Sigmoid colon (tissue), 7 donors: ENCODE measurements around the gene TSPAN9. TPM values are rescaled to one million over a fixed set of nuclear protein-coding genes. Genes with fewer than 3 reads are reported as not detected.

Source experiments
- DNase-seq: peaks from one replicate; pipeline ENCODE4 v3.0.0-alpha.2; 2019
- H3K27ac ChIP-seq, 4 donors: fragments of 200-600 bp; sonication (generic); one replicate each; pipeline ENCODE4 v1.5.1; 2016 to 2019; ENCODE audit warnings: mild to moderate bottlenecking in 1 of 4
- H3K27me3 ChIP-seq, 3 donors: fragments of 200-600 bp; sonication (generic); one replicate each; pipeline ENCODE4 v1.5.1; 2019; ENCODE audit warnings: mild to moderate bottlenecking in 1 of 3
- H3K36me3 ChIP-seq, 4 donors: fragments of 200-600 bp; sonication (generic); one replicate each; pipeline ENCODE4 v1.5.1; 2016 to 2019
- H3K4me1 ChIP-seq, 4 donors: fragments of 200-600 bp; sonication (generic); one replicate each; pipeline ENCODE4 v1.5.1; 2017 to 2019
- H3K4me3 ChIP-seq, 4 donors: fragments of 200-600 bp; sonication (generic); one replicate each; pipeline ENCODE4 v1.5.1; 2017 to 2019; ENCODE audit warnings: mild to moderate bottlenecking in 2 of 4, moderate library complexity in 1 of 4
- H3K9me3 ChIP-seq, 4 donors: fragments of 200-600 bp in 3 of 4; sonication (generic) in 3 of 4; one replicate each; pipeline versions ENCODE4 v1.5.1 to v1.6.1; 2013 to 2019
- EP300 ChIP-seq, 4 donors: sonication (generic); formaldehyde crosslinking; IDR thresholded peaks; one replicate each; pipeline ENCODE4 v1.6.1; 2017; ENCODE audit warnings: antibody characterized with exemption in 4 of 4
- POLR2A ChIP-seq, 2 donors: fragments of 450-650 bp; IDR thresholded peaks; one replicate each; pipeline ENCODE4 v1.6.1; 2016; ENCODE audit warnings: antibody characterized with exemption in 2 of 2, mild to moderate bottlenecking in 2 of 2, moderate library complexity in 2 of 2
- POLR2AphosphoS5 ChIP-seq, 4 donors: sonication (generic); formaldehyde crosslinking; IDR thresholded peaks; one replicate each; pipeline ENCODE4 v1.6.1; 2017; ENCODE audit warnings: antibody characterized with exemption in 4 of 4
- WGBS, 2 donors: extraction: QIAGEN DNeasy Blood & Tissue Kit; methylation state at CpG; one replicate each; pipeline ENCODE4 v1.1.7; 2013; 5-methylcytosine and 5-hydroxymethylcytosine counted together
- intact Hi-C: fragments of 100-400 bp; cut with DNase I; formaldehyde crosslinking; loops from one replicate; pipeline ENCODE4 v1.15.1; 2023
- polyA plus RNA-seq, 3 donors: library from polyadenylated mRNA; stranded (reverse); fragments of 200-250 nt; gene quantifications; one replicate each; pipeline ENCODE4 v1.2.3, GENCODE V29; 2013
- total RNA-seq, 4 donors: library from RNA; depleted of rRNA; stranded (reverse); fragments of >200 nt; gene quantifications; one replicate each; pipeline ENCODE4 v1.1.0, GENCODE V29; 2016
- TF ChIP-seq, protein P1 (sequence below), 4 experiments: fragments of 450-650 bp in 3 of 4; fragments of 200-600 bp in 1 of 4; IDR thresholded peaks; one replicate each; pipeline ENCODE4 v1.5.1; 2016 to 2019; ENCODE audit warnings: antibody characterized with exemption in 4 of 4, mild to moderate bottlenecking in 3 of 4, moderate library complexity in 2 of 4
- donor health status: healthy with polysubstance abuse.
- donor health status: Bipolar disorder and iron deficiency.
- donor health status: healthy.

TSPAN9 gene
- total and polyA plus RNA-seq, 7 donors, result 0.92 to 28.0 (median 18.2) TPM

DNA sequence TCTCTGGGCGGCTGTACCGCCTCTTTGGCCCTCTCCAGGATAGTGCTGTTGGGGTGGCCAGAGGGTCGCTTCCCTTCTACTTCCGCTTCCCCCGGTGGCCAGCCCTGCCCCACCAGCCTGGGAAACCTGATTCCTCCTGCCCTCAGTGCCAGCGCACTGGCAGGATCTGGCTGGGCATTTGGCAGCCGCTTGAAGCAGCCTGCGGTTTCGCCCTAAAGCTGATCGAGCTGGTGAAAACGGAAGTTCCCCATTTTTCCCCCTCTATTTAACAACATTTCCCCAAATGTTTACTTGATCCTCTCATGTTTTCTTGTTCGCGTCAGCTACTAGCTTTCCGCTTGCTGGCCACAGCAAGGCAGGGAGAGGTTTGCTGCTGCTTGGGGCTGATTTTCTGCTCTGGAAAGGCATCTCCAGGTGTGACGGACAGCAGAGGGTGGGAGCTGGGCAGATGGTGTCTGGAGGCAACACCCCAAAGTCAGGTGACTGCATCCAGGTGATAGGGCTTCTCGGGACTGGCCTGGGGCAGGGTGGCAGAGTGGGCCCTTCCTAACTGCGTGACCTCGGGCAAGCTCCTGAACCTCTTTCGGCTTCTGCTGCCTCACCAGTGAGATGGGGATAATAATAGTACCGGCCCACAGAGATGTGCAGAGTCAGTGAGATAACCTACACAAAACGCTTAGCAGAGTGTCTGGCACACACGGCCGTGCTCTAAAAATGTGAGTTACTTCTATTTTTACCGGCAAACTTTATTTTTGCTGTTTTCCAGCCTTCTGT is 53.1 kb downstream of the TSPAN9 start:
- Histone ChIP-seq H3K4me3 (no peak overlapping the region), H3K36me3 (no peaks in the 10 kb centered on the region), H3K4me1 (peaks cover 0 to 20% (median 18%) of the 10 kb centered on the region in 4 donors), H3K9me3 (no peaks in the 10 kb centered on the region), H3K27ac (no peak overlapping the region), H3K27me3 (no peaks in the 10 kb centered on the region)
- DNase-seq, result no peak
- intact Hi-C loops, result no loop called here
- TF ChIP-seq EP300 (IDR thresholded peaks at IDR 0.05) (no peak), POLR2AphosphoS5 (IDR thresholded peaks at IDR 0.05) (no peak), POLR2A (IDR thresholded peaks at IDR 0.05) (no peak)
- TF ChIP-seq, protein P1, sequence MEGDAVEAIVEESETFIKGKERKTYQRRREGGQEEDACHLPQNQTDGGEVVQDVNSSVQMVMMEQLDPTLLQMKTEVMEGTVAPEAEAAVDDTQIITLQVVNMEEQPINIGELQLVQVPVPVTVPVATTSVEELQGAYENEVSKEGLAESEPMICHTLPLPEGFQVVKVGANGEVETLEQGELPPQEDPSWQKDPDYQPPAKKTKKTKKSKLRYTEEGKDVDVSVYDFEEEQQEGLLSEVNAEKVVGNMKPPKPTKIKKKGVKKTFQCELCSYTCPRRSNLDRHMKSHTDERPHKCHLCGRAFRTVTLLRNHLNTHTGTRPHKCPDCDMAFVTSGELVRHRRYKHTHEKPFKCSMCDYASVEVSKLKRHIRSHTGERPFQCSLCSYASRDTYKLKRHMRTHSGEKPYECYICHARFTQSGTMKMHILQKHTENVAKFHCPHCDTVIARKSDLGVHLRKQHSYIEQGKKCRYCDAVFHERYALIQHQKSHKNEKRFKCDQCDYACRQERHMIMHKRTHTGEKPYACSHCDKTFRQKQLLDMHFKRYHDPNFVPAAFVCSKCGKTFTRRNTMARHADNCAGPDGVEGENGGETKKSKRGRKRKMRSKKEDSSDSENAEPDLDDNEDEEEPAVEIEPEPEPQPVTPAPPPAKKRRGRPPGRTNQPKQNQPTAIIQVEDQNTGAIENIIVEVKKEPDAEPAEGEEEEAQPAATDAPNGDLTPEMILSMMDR (IDR thresholded peaks at IDR 0.05), result no peak
- WGBS, 2 donors, result 60 to 72% methylated on average over 24 of the region's 24 CpGs

DNA sequence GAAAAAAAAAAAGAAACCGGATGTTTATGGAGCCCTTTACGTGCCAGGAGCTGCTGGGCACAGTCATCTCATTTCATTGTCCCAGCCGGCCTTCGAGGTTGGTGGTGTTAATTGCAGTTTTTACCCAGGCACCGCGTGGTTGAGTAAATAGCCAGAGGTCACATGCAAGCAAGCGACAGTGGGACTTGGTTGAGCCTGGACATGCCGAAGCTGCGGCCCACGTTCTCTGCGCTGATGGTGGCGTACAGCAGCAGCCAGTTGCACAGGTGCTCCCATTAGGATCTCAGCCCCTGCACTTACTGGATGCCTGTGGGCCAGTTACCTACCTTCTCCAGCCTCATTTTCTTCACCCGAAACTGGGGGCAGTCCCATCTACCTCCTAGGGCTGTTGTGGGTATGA is 54.0 kb downstream of the TSPAN9 start:
- TF ChIP-seq EP300 (IDR thresholded peaks at IDR 0.05) (no peak), POLR2AphosphoS5 (IDR thresholded peaks at IDR 0.05) (no peak), POLR2A (IDR thresholded peaks at IDR 0.05) (no peak)
- TF ChIP-seq, protein P1 (IDR thresholded peaks at IDR 0.05), result no peak
- Histone ChIP-seq H3K4me1 (peaks cover 0 to 20% (median 18%) of the 10 kb centered on the region in 4 donors), H3K9me3 (no peaks in the 10 kb centered on the region), H3K27me3 (no peaks in the 10 kb centered on the region), H3K4me3 (no peak overlapping the region), H3K36me3 (no peaks in the 10 kb centered on the region), H3K27ac (no peak overlapping the region)
- intact Hi-C loops, result no loop called here
- WGBS, 2 donors, result 59 to 81% methylated on average over 13 of the region's 13 CpGs
- no peak for DNase-seq

DNA sequence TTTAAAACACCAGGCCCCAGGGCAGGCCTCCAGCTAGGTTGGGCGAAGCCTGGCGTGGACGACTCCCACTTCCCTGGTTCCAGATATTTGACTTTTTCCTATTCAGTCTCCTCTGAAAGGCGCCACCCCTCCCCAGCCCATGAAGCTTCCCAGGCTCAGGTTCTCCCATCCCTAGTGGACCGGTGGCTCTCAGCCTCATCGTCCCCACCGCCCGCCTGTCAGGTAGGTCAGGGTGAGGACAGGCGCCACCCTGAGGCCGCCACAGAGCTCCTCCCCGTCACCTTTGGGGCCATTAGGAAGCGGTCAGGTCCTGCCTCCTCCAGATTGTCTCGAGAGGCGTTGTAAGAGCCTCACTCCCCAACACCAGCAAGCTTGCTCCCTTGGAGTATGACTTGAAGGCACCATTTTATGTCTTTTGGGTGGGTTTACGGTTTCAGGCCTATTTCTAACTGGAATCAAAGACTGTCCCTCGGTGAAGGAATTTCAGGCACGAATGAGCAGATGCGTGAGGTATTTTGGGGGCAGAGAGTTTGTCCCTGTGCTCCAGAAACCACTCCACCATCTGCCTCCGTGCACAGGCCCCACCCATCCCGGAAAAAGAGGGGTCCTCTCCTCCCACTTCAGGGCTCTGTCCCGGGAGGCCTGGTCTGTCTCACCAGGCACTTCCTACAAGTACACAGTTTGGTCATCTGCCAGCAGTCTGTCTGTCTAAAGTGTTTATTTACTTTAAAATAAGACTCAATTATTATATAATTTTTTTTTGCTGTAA is 55.6 kb downstream of the TSPAN9 start:
- no peaks in the 10 kb centered on the region for H3K9me3 ChIP-seq
- H3K27ac ChIP-seq, result peak overlapping the region in 3 of 4 donors; percentile 22 to 36 (median 31)
- peaks cover 0 to 32% (median 30%) of the 10 kb centered on the region in 4 donors for H3K4me1 ChIP-seq
- H3K27me3 ChIP-seq, result no peaks in the 10 kb centered on the region
- intact Hi-C loops, result no loop called here
- TF ChIP-seq EP300 (IDR thresholded peaks at IDR 0.05), result no peak
- TF ChIP-seq POLR2AphosphoS5 (IDR thresholded peaks at IDR 0.05), result peak in 1 of 4 donors; percentile 28
- H3K36me3 ChIP-seq, result no peaks in the 10 kb centered on the region
- 63 to 66% methylated on average over 21 of the region's 21 CpGs for WGBS, 2 donors
- no peak for DNase-seq
- H3K4me3 ChIP-seq, result no peak overlapping the region

DNA sequence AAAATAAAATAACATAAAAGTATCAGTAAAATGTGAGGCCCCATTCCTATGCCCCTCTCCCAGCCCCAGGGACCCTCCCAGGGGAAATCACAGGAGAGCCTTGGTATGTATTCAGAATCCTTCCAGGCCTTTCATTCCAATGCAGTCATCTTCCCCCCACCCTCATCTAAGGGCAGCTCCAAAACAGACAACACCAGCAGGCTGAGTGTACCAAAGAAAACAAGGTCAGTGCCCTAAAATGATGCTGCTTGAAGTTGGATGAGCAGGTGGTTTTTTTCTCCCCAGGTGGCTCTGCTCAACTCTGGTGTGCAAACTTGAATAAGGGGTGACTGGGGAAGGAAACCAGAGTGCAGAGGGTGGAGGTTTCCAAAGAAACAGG is 56.2 kb downstream of the TSPAN9 start:
- intact Hi-C loops, result no loop called here
- H3K27me3 ChIP-seq, result no peaks in the 10 kb centered on the region
- DNase-seq, result no peak
- no peak overlapping the region for H3K4me3 ChIP-seq
- H3K27ac ChIP-seq, result peak overlapping the region in 3 of 4 donors; percentile 22 to 36 (median 31)
- H3K36me3 ChIP-seq, result no peaks in the 10 kb centered on the region
- no peaks in the 10 kb centered on the region for H3K9me3 ChIP-seq
- peaks cover 0 to 34% (median 31%) of the 10 kb centered on the region in 4 donors for H3K4me1 ChIP-seq
- TF ChIP-seq, protein P1 (IDR thresholded peaks at IDR 0.05), result no peak
- TF ChIP-seq POLR2A (IDR thresholded peaks at IDR 0.05) (no peak), POLR2AphosphoS5 (IDR thresholded peaks at IDR 0.05) (no peak), EP300 (IDR thresholded peaks at IDR 0.05) (no peak)

DNA sequence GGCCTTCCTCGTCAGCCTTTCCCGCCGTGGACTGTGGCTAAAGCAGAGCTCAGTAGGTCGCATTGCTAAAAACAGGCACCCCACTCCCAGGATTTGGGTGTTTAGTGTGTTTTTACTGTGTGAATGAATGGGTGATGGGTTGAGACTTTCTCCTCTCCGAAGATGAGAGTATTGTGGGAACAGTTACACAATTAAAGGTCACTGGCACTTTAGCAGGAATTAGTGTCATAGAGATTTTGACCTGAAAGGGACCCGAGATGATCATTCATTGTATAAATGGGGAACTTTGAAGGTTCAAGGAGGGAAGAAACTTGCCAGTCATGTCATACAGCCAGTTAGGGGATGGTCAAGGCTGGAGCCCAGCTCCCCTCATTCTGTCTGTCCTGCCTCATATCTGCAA is 56.9 kb downstream of the TSPAN9 start:
- 85 to 88% methylated on average over 6 of the region's 6 CpGs for WGBS, 2 donors
- no peak overlapping the region for H3K27ac ChIP-seq
- TF ChIP-seq, protein P1 (IDR thresholded peaks at IDR 0.05), result no peak
- TF ChIP-seq POLR2AphosphoS5 (IDR thresholded peaks at IDR 0.05) (no peak), EP300 (IDR thresholded peaks at IDR 0.05) (no peak), POLR2A (IDR thresholded peaks at IDR 0.05) (no peak)

More for the DNA sequence above, 56.9 kb downstream of the TSPAN9 start:
- Histone ChIP-seq H3K36me3 (no peaks in the 10 kb centered on the region), H3K9me3 (no peaks in the 10 kb centered on the region), H3K4me3 (no peak overlapping the region), H3K27me3 (no peaks in the 10 kb centered on the region), H3K4me1 (peaks cover 0 to 34% (median 31%) of the 10 kb centered on the region in 4 donors)
- intact Hi-C loops, result loop anchor here (2.0 kb wide), 1 partner anchor 69 kb away; no protein-coding TSS in a partner anchor
- no peak for DNase-seq
